ENCODE data around the gene C10orf120.

C10orf120 gene

DNA sequence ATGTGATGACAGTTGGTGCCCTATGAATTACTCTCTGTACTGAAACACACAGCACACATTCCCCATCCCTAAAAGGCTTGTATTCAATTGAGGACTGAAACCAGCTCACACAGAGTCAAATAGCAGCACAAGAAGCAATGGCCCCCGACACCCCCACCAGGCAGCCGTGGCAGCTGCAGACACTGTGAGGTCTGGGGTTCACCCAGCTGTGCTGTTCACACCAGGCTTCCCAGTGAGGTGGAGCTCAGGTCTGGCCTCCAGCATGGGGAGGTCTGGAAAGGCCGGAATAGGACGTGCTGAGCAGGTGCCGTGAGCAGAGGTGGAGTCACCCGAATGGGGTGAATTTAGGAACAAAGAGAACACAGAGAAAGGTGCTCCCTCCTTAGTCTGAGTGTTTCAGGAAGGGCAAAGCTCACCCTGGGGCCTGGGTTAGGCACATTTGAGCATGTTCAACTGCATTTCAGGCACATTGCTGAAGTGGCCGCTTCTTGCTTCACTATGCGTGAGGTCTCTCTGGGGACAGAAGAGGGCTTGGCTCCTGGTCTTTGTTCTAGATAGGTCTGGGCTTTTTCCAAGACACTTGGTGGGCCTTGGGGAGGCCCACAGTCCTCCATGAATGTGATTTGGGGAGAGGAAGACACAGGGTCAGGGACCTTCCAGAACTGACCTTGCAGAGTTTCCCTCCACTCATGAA, 41.1 kb downstream of the C10orf120 start:
- no peak for DNase-seq (ENCODE audit: insufficient read length)
- no peak for TF ChIP-seq POLR2A (IDR thresholded peaks at IDR 0.05; ENCODE audit: low read depth, low read length)
- no peak for TF ChIP-seq TAF1 (IDR thresholded peaks at IDR 0.05; ENCODE audit: borderline replicate concordance, low read depth, low read length)
- TF ChIP-seq POLR2AphosphoS5 (IDR thresholded peaks at IDR 0.05; ENCODE audit: low read depth, low read length): no peak
- FAIRE-seq: no peak

DNA sequence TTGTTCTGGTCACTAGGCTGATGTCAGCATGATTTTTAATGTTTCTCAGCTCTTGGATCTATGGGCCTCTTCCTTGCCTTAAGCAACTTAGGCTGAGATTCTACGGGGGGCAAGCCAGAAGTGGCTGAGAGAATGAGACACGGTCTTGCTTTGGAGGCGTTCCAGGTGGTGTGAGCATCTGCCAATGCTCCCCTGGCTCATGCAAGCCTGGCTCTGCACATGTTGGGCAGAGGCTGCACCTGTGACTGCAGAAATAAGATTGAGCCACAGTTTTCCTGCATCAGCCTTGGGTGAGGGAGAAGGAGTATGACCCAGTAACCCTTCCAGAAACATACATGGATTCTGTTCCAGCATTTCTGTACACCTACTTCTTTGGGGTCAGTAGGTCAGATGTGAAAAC, 41.9 kb downstream of the C10orf120 start:
- TF ChIP-seq TAF1 (IDR thresholded peaks at IDR 0.05; ENCODE audit: borderline replicate concordance, low read depth, low read length): no peak
- no peak for TF ChIP-seq POLR2AphosphoS5 (IDR thresholded peaks at IDR 0.05; ENCODE audit: low read depth, low read length)
- TF ChIP-seq POLR2A (IDR thresholded peaks at IDR 0.05; ENCODE audit: low read depth, low read length): no peak
- FAIRE-seq (no peak), DNase-seq (ENCODE audit: insufficient read length) (no peak)

DNA sequence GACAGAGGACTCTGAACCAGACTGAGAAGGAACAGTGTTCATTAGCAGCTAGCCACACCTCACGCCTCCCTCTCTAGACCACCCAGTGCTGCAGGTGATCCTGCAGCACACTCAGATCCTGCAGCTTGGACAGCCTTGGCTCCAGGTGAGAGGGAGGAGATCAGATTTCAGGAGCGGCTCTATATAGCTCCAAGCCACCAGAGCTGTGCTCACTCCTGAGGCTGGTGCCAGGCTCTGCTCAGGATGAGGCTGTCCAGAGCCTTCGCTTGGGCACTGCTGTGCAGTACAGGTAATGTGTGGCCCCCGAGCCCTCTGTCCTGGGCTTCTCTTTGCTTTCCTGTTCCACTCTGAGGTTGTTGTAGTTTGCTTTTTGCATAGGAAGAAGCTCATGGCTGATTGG, 42.4 kb downstream of the C10orf120 start:
- no peak for FAIRE-seq
- TF ChIP-seq POLR2A (IDR thresholded peaks at IDR 0.05; ENCODE audit: low read depth, low read length): no peak
- no peak for TF ChIP-seq POLR2AphosphoS5 (IDR thresholded peaks at IDR 0.05; ENCODE audit: low read depth, low read length)
- no peak for TF ChIP-seq TAF1 (IDR thresholded peaks at IDR 0.05; ENCODE audit: borderline replicate concordance, low read depth, low read length)

DNA sequence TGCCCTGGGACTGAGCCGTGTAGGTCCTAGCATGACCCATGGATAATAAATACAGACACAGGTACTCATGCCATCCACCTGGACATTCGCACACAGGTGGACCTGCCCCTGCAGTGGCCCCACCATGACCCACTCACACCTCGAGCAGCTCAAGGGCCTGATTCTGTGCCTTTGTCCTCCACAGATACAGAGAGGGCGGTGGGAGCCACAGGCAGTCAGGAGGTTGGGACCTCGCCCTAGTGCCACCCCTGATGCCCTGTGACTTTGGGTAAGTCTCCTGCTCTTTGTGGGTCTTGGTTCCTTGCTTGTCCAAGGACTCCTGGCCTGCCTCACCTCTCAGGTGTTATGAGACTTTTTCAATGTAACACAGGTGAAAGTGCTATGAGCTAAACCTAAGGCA, 42.9 kb downstream of the C10orf120 start:
- no peak for DNase-seq (ENCODE audit: insufficient read length)
- FAIRE-seq: no peak
- no peak for TF ChIP-seq POLR2AphosphoS5 (IDR thresholded peaks at IDR 0.05; ENCODE audit: low read depth, low read length)
- TF ChIP-seq TAF1 (IDR thresholded peaks at IDR 0.05; ENCODE audit: borderline replicate concordance, low read depth, low read length): no peak
- TF ChIP-seq POLR2A (IDR thresholded peaks at IDR 0.05; ENCODE audit: low read depth, low read length): no peak

More for the DNA sequence above, 42.4 kb downstream of the C10orf120 start:
- DNase-seq (ENCODE audit: insufficient read length): no peak

DNA sequence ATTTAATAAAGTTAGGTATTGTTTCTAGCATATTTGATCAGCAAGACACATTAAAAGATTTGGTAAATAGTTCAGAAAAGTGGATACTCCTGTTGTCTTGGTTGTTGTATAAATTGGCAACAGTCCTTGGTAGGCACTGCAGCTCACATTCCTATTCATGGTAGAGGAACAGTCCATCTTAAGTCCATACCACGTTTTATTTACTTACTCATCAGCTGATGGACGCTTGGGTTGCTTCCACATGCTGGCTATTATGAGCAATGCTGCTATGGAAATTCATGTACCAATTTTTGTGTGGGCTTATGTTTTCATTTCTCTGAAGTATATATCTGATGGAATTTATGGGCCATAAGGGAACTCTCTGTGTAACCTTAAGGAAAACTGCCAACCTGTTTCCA, 43.3 kb downstream of the C10orf120 start:
- no peak for TF ChIP-seq TAF1 (IDR thresholded peaks at IDR 0.05; ENCODE audit: borderline replicate concordance, low read depth, low read length)
- FAIRE-seq: no peak

DNA sequence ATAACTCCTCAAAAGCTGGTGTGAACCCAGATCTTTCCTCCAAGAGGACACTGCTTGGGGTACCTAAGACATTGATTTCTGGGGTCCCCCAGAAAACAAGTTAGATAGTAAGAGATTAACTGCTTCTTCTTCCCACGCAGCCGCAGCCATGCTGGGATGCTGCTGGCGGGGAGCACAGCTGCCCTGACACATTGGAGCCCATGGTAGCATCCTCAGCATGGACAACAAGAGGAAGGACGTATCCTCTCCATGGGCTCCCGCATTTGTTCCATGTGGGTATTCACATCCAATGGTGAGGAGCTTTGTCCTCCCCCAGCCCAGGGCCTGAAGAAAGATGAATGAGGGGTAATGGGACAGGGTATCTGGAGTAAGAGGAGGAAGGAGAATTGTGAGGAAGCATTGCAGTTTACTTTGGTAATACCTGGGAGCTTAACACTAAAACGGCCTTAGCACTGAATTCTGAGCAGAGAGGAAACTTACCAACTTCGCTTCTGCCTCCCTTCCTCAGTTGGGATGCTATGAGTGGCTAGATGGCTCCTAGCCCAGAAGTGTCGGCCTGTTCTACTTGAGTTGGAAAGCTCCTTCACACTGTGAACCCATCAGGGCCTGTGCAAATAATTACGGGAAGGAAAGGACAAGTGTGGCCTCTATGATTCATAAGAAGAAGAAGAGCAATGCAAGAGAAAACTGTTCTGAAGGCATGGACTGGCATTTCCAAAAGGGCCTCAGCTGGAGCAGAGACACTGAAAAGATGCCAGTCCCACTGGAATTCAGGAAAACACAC, 43.9 kb downstream of the C10orf120 start:
- DNase-seq (ENCODE audit: insufficient read length): no peak
- TF ChIP-seq POLR2AphosphoS5 (IDR thresholded peaks at IDR 0.05; ENCODE audit: low read depth, low read length) (no peak), TAF1 (IDR thresholded peaks at IDR 0.05; ENCODE audit: borderline replicate concordance, low read depth, low read length) (no peak), POLR2A (IDR thresholded peaks at IDR 0.05; ENCODE audit: low read depth, low read length) (no peak)
- FAIRE-seq: no peak

More for the DNA sequence above, 43.3 kb downstream of the C10orf120 start:
- no peak for DNase-seq (ENCODE audit: insufficient read length)

DNA sequence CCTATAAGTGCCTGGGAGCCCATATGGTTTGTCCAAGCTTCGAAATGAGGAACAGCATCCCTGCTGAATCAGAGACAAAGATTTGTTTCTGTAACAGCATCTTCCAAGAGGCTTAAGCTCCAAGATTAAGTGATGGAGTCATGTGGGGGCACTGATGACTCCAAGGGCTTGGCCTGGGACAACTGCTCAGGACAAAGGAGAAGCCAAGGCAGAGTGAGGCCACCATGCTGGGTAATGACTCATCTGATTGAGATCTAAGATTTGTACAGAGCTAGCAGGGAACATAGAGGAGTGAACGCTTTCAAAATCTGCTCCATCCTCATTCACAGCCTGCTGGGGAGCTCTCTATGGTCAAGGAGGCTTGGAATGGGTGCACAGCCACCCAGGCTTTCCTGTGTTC, 49.3 kb downstream of the C10orf120 start:
- DNase-seq (ENCODE audit: insufficient read length) (no peak), FAIRE-seq (no peak)
- TF ChIP-seq TAF1 (IDR thresholded peaks at IDR 0.05; ENCODE audit: borderline replicate concordance, low read depth, low read length) (no peak), POLR2A (IDR thresholded peaks at IDR 0.05; ENCODE audit: low read depth, low read length) (no peak), POLR2AphosphoS5 (IDR thresholded peaks at IDR 0.05; ENCODE audit: low read depth, low read length) (no peak)

DNA sequence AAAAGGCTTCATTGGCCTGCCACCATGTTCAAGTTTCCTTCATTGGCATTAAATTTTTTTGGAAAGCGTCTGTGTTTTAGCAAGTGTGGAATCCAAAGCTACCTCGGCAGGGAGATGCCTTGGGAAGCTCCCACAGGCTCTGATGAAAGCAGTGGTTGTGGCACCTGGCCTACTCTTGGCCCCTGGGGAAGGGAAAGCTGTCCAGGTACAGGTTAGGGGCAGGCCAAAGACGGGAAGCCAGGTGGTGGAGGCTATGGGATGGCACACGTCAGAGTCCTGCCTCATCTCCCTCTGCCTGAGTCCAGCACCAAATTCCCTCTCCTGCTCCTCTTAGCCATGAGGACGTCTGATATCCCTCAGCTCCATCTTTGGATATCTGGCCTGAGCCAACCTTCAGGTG, 49.7 kb downstream of the C10orf120 start:
- no peak for DNase-seq (ENCODE audit: insufficient read length)
- FAIRE-seq: no peak
- TF ChIP-seq TAF1 (IDR thresholded peaks at IDR 0.05; ENCODE audit: borderline replicate concordance, low read depth, low read length): no peak
- TF ChIP-seq POLR2A (IDR thresholded peaks at IDR 0.05; ENCODE audit: low read depth, low read length): no peak
- TF ChIP-seq POLR2AphosphoS5 (IDR thresholded peaks at IDR 0.05; ENCODE audit: low read depth, low read length): no peak

DNA sequence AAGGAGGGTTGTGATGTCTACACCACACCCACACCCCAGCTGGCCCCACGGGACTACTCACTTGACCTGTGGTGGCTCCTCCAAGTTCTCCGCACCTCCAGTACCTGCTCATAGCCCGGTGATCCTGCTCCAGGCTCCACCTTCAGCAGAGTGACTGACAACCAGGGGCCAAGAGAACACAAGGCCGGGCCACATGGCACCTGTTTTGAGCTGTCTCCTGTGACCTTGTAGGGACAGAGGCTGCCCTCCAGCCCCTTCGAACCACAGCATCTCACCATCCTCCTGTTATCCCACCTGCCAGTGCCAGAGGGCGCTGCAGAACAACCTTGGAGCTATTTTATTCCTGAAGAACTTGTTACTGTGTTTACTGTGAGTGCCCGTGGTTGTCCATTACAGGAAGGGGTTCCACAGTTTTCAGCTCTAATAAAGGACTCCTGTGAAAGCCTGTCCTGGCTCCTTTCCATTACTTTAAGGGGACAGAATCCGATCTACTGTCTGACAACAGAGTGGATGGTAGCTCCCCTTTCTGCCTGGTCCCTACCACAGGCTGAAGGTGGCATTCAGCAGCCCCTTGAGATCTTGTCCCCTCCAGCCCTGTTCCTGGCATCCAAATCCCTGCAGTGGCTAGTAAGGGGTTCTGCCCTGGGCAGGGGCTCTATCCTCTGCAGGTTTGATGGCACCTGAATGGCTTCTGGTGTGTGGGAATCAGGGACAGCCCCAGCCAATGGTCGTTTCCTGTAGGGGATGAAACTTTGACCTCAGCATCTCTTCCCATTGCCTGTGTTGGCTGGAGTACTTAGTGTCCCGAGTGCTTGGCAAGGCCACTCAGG, 50.8 kb downstream of the C10orf120 start:
- DNase-seq (ENCODE audit: insufficient read length): no peak
- FAIRE-seq: no peak
- TF ChIP-seq TAF1 (IDR thresholded peaks at IDR 0.05; ENCODE audit: borderline replicate concordance, low read depth, low read length) (no peak), POLR2AphosphoS5 (IDR thresholded peaks at IDR 0.05; ENCODE audit: low read depth, low read length) (no peak), POLR2A (IDR thresholded peaks at IDR 0.05; ENCODE audit: low read depth, low read length) (no peak)
